DOHH2 (cell line): Measurements from ENCODE around the gene ANKRD18B.
"Not testable (repeated sequence)": the region's sequence is repeated elsewhere in the genome, so short reads cannot be mapped to it uniquely, and the experiment has no call there.

Source experiments
- CTCF ChIP-seq: fragments of 200-600 bp; sonication (generic); IDR thresholded peaks from one replicate; pipeline ENCODE4 v1.5.1; 2014; ENCODE audit warnings: antibody characterized with exemption, mild to moderate bottlenecking, low read depth, low read length; ENCODE audit not compliant: poor library complexity, severe bottlenecking
- EZH2phosphoT487 ChIP-seq: fragments of 200-600 bp; sonication (generic); IDR thresholded peaks from 2 replicates; pipeline ENCODE4 v1.6.1; 2017; ENCODE audit warnings: borderline replicate concordance, mild to moderate bottlenecking, antibody characterized with exemption, low read length, moderate library complexity, mixed read lengths

- not testable (repeated sequence) for TF ChIP-seq CTCF, EZH2phosphoT487
These were observed 28.3 kb downstream of the ANKRD18B start for GRCh38 chr9:33552315-33552725.
